HepG2 (cell line): ENCODE measurements around the gene CNTROB. TPM values are rescaled to one million over a fixed set of nuclear protein-coding genes. Genes with fewer than 3 reads are reported as not detected.

Source experiments
- ATAD3A ChIP-seq: sonication (generic); formaldehyde crosslinking; IDR thresholded peaks from 2 replicates; pipeline ENCODE4 v1.4.0; 2020; ENCODE audit warnings: missing genetic modification reagents
- DNMT1 ChIP-seq: sonication (generic); formaldehyde crosslinking; IDR thresholded peaks from 2 replicates; pipeline ENCODE4 v1.5.1; 2020; ENCODE audit warnings: mild to moderate bottlenecking, missing genetic modification reagents
- ELF1 ChIP-seq: sonication (generic); formaldehyde crosslinking; IDR thresholded peaks from 2 replicates; pipeline ENCODE4 v1.4.0; 2020; ENCODE audit warnings: missing genetic modification reagents
- FOXK2 ChIP-seq: fragments of 450-650 bp; IDR thresholded peaks from 2 replicates; pipeline ENCODE4 v1.6.1; 2016
- FOXM1 ChIP-seq: sonication (generic); formaldehyde crosslinking; IDR thresholded peaks from 2 replicates; pipeline ENCODE4 v1.5.0; 2020; ENCODE audit warnings: missing genetic modification reagents
- HDAC2 ChIP-seq: sonication (generic); formaldehyde crosslinking; IDR thresholded peaks from 2 replicates; pipeline ENCODE4 v1.4.0; 2020; ENCODE audit warnings: missing genetic modification reagents
- KLF11 ChIP-seq: IDR thresholded peaks from 2 replicates; pipeline ENCODE4 v1.6.1; 2016; ENCODE audit warnings: missing compliant biosample characterization
- NFYC ChIP-seq: IDR thresholded peaks from 2 replicates; pipeline ENCODE4 v1.6.1; 2016; ENCODE audit warnings: missing genetic modification reagents, missing compliant biosample characterization
- NONO ChIP-seq, 2 experiments: fragments of 450-650 bp in 1 of 2; sonication (generic) in 1 of 2; formaldehyde crosslinking in 1 of 2; IDR thresholded peaks in 1 of 2; conservative IDR thresholded peaks in 1 of 2; 2 replicates each; pipeline versions ENCODE4 v1.6.1 to v1.8.0; 2017 to 2022; ENCODE audit warnings: mild to moderate bottlenecking in 1 of 2, missing genetic modification reagents in 1 of 2, moderate library complexity in 1 of 2
- PHB2 ChIP-seq: fragments of 450-650 bp; IDR thresholded peaks from 2 replicates; pipeline ENCODE4 v1.6.1; 2018; ENCODE audit not compliant: partially characterized antibody
- RCOR2 ChIP-seq: IDR thresholded peaks from 2 replicates; pipeline ENCODE4 v1.6.1; 2016; ENCODE audit warnings: missing biosample characterization, missing genetic modification reagents
- SRF ChIP-seq: IDR thresholded peaks from 2 replicates; pipeline ENCODE4 v1.6.1; 2011; ENCODE audit warnings: mild to moderate bottlenecking, low read depth, low read length, moderate library complexity
- STAT5B ChIP-seq: sonication (generic); formaldehyde crosslinking; IDR thresholded peaks from 2 replicates; pipeline ENCODE4 v1.4.0; 2020; ENCODE audit warnings: missing genetic modification reagents
- TAF1 ChIP-seq: sonication (generic); formaldehyde crosslinking; IDR thresholded peaks from 2 replicates; pipeline ENCODE4 v1.4.0; 2020; ENCODE audit warnings: missing genetic modification reagents
- TBL1XR1 ChIP-seq: fragments of 150-350 bp; IDR thresholded peaks from 2 replicates; pipeline ENCODE4 v1.6.1; 2014; ENCODE audit warnings: borderline replicate concordance, low read length; ENCODE audit not compliant: partially characterized antibody
- THAP11 ChIP-seq: IDR thresholded peaks from 2 replicates; pipeline ENCODE4 v1.6.1; 2016; ENCODE audit warnings: missing biosample characterization, missing genetic modification reagents
- WIZ ChIP-seq: sonication (generic); formaldehyde crosslinking; IDR thresholded peaks from 2 replicates; pipeline ENCODE4 v1.5.1; 2020; ENCODE audit warnings: mild to moderate bottlenecking, missing genetic modification reagents
- ZFP37 ChIP-seq: sonication (generic); formaldehyde crosslinking; IDR thresholded peaks from 2 replicates; pipeline ENCODE4 v1.4.0; 2020; ENCODE audit warnings: missing genetic modification reagents, borderline replicate concordance
- ZFP41 ChIP-seq: sonication (generic); formaldehyde crosslinking; IDR thresholded peaks from 2 replicates; pipeline ENCODE4 v1.4.0; 2020; ENCODE audit warnings: mild to moderate bottlenecking, missing genetic modification reagents, borderline replicate concordance
- ZNF225 ChIP-seq: sonication (generic); formaldehyde crosslinking; IDR thresholded peaks from 2 replicates; pipeline ENCODE4 v1.4.0; 2020; ENCODE audit warnings: mild to moderate bottlenecking, missing genetic modification reagents
- ZNF24 ChIP-seq: fragments of 450-650 bp; IDR thresholded peaks from 2 replicates; pipeline ENCODE4 v1.6.1; 2017; ENCODE audit warnings: antibody characterized with exemption, mild to moderate bottlenecking
- ZNF354B ChIP-seq: sonication (generic); formaldehyde crosslinking; IDR thresholded peaks from 2 replicates; pipeline ENCODE4 v1.8.0; 2022; ENCODE audit warnings: mild to moderate bottlenecking, missing genetic modification reagents
- ZNF543 ChIP-seq: sonication (generic); formaldehyde crosslinking; IDR thresholded peaks from 2 replicates; pipeline ENCODE4 v1.4.0; 2020; ENCODE audit warnings: mild to moderate bottlenecking, missing genetic modification reagents
- ZNF547 ChIP-seq: sonication (generic); formaldehyde crosslinking; IDR thresholded peaks from 2 replicates; pipeline ENCODE4 v1.5.1; 2020; ENCODE audit warnings: mild to moderate bottlenecking, missing genetic modification reagents
- ZNF572 ChIP-seq: sonication (generic); formaldehyde crosslinking; IDR thresholded peaks from 2 replicates; pipeline ENCODE4 v1.5.1; 2020; ENCODE audit warnings: mild to moderate bottlenecking, missing genetic modification reagents
- ZSCAN29 ChIP-seq: sonication (generic); formaldehyde crosslinking; conservative IDR thresholded peaks from 2 replicates; pipeline ENCODE4 v1.4.0; 2020; ENCODE audit warnings: mild to moderate bottlenecking, missing genetic modification reagents
- polyA plus RNA-seq, 8 experiments: library from polyadenylated mRNA; depleted of rRNA in 3 of 8; stranded (reverse) in 7 of 8; unstranded in 1 of 8; fragments of >200 nt; fragmentation: Illumina TruSeq in 4 of 8; extraction: Trizol in 4 of 8; gene quantifications; 2 replicates each; pipeline versions ENCODE4 v1.2.1 to v1.2.3, GENCODE V29; 2011 to 2016; ENCODE audit warnings: low read depth in 4 of 8, missing spikeins in 1 of 8, mixed read lengths in 1 of 8; ENCODE audit not compliant: insufficient read depth in 1 of 8
- total RNA-seq, 5 experiments: library from RNA; depleted of rRNA; stranded (reverse); fragments of >200 nt; fragmentation: Illumina TruSeq; extraction: Trizol; gene quantifications; 2 replicates each; pipeline ENCODE4 v1.2.3, GENCODE V29; 2016; ENCODE audit warnings: low read depth in 1 of 5
- TF ChIP-seq, protein P1 (sequence below): sonication (generic); formaldehyde crosslinking; IDR thresholded peaks from 2 replicates; pipeline ENCODE4 v1.4.0; 2020; ENCODE audit warnings: missing genetic modification reagents
- TF ChIP-seq, protein P2 (sequence below): sonication (generic); formaldehyde crosslinking; IDR thresholded peaks from 2 replicates; pipeline ENCODE4 v1.4.0; 2020; ENCODE audit warnings: missing genetic modification reagents, mild to moderate bottlenecking, borderline replicate concordance
- TF ChIP-seq, protein P3 (sequence below): IDR thresholded peaks from 2 replicates; pipeline ENCODE4 v1.6.1; 2012; ENCODE audit warnings: inconsistent platforms
- TF ChIP-seq, protein P4 (sequence below): IDR thresholded peaks from 2 replicates; pipeline ENCODE4 v1.6.1; 2016; ENCODE audit warnings: control low read depth

CNTROB gene
- total and polyA plus RNA-seq, 2 of the 13 experiments (the other 11 are each of a cell fraction or from before 2014, with no cell fraction given), result 21.2 to 24.1 TPM

DNA sequence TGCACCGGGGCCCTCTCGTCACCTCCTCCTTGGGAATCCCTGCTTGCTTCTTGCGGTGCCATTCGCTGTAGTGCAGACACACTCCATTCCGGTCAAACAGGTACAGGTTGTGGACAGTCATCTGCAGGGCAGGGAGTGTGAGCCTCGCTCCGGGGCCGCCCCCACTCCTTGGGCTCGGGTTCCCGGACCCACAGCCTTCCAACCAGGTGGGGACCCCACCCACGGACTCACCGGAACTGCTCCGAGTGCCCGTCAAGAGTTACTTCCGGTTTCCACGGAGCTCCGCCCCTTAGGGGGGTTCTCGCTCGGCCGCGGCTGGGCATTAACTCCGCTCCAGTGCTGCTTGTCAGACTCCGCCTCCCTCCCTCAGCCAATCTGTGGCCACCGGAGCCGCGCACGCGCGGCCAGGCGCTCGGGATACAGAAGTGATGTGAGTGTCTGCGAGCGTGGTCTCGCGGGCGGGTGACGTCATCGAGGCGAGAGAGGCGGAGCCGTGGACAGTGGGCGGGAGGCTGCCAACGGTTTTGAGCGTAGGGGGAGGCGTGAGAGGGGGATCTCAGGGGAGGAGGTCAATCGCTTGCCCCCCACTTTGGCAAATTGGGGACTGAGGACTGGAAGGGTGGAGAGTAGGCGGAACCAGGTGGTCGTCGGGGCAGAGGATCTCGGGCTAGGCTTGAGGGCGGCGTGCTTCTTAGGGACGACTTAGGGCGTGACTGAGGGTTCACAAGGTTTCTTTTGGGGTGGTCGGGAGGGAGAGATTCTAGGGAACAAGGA lies at the start of gene CNTROB, which contains the start of gene TRAPPC1 (continued):
- TF ChIP-seq ZNF225 (CRISPR knock-in tag) (no peak), SRF (no peak), ZSCAN29 (CRISPR knock-in tag) (0 out of 2 replicates have a peak, but pooled peaks have one; percentile 21), ZNF547 (no peak), ELF1 (CRISPR knock-in tag) (peak; percentile 90), PHB2 (no peak), TAF1 (CRISPR knock-in tag) (peak; percentile 28; the same call in 1 of the 2 replicates), HDAC2 (CRISPR knock-in tag) (peak; percentile 50; the same call in 1 of the 2 replicates), WIZ (no peak), FOXK2 (no peak), ZNF24 (no peak), FOXM1 (no peak), ZFP37 (CRISPR knock-in tag) (no peak), ATAD3A (CRISPR knock-in tag) (no peak), STAT5B (CRISPR knock-in tag) (no peak), RCOR2 (no peak), ZNF354B (CRISPR knock-in tag) (no peak), TBL1XR1 (no peak), ZFP41 (CRISPR knock-in tag) (no peak), KLF11 (CRISPR knock-in tag) (peak; percentile 82; the same call in 1 of the 2 replicates), THAP11 (CRISPR knock-in tag) (peak; percentile 83), NFYC (CRISPR knock-in tag) (peak; percentile 63), NONO (IDR thresholded peaks at IDR 0.05) (no peak), NONO (CRISPR knock-in tag; conservative IDR thresholded peaks at IDR 0.05) (peak; percentile 55; the same call in 1 of the 2 replicates), ZNF543 (CRISPR knock-in tag) (peak; percentile 80), ZNF572 (no peak), DNMT1 (CRISPR knock-in tag) (no peak)
- TF ChIP-seq, protein P1, sequence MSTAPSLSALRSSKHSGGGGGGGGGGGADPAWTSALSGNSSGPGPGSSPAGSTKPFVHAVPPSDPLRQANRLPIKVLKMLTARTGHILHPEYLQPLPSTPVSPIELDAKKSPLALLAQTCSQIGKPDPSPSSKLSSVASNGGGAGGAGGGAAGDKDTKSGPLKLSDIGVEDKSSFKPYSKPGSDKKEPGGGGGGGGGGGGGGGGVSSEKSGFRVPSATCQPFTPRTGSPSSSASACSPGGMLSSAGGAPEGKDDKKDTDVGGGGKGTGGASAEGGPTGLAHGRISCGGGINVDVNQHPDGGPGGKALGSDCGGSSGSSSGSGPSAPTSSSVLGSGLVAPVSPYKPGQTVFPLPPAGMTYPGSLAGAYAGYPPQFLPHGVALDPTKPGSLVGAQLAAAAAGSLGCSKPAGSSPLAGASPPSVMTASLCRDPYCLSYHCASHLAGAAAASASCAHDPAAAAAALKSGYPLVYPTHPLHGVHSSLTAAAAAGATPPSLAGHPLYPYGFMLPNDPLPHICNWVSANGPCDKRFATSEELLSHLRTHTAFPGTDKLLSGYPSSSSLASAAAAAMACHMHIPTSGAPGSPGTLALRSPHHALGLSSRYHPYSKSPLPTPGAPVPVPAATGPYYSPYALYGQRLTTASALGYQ (CRISPR knock-in tag), result no peak
- TF ChIP-seq, protein P2, sequence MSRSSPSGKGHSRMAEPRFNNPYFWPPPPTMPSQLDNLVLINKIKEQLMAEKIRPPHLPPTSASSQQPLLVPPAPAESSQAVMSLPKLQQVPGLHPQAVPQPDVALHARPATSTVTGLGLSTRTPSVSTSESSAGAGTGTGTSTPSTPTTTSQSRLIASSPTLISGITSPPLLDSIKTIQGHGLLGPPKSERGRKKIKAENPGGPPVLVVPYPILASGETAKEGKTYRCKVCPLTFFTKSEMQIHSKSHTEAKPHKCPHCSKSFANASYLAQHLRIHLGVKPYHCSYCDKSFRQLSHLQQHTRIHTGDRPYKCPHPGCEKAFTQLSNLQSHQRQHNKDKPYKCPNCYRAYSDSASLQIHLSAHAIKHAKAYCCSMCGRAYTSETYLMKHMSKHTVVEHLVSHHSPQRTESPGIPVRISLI (CRISPR knock-in tag), result no peak
- TF ChIP-seq, protein P3, sequence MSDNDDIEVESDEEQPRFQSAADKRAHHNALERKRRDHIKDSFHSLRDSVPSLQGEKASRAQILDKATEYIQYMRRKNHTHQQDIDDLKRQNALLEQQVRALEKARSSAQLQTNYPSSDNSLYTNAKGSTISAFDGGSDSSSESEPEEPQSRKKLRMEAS, result peak; percentile 66
- TF ChIP-seq, protein P4, sequence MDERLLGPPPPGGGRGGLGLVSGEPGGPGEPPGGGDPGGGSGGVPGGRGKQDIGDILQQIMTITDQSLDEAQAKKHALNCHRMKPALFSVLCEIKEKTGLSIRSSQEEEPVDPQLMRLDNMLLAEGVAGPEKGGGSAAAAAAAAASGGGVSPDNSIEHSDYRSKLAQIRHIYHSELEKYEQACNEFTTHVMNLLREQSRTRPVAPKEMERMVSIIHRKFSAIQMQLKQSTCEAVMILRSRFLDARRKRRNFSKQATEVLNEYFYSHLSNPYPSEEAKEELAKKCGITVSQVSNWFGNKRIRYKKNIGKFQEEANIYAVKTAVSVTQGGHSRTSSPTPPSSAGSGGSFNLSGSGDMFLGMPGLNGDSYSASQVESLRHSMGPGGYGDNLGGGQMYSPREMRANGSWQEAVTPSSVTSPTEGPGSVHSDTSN (CRISPR knock-in tag), result peak; percentile 53
